GM13977 (cell line): ENCODE measurements around the gene ARHGEF39.
A peak's percentile ranks its signal among the peaks of the same experiment; 100 is the strongest.
"Not testable (repeated sequence)": the region's sequence is repeated elsewhere in the genome, so short reads cannot be mapped to it uniquely, and the experiment has no call there.

ENCODE experiments used
- DNase-seq: peaks from one replicate; pipeline ENCODE4 v3.0.0; 2012; ENCODE audit warnings: low spot score
- CTCF ChIP-seq: IDR thresholded peaks from 2 replicates; pipeline ENCODE4 v1.5.1; 2012; ENCODE audit warnings: mild to moderate bottlenecking, control low read depth; ENCODE audit not compliant: insufficient read depth; ENCODE audit errors: extremely low read depth, missing control alignments
- in situ Hi-C: fragments of 300-500 bp; cut with MboI; formaldehyde crosslinking; loops from one replicate; pipeline ENCODE4 v1.12.0; 2022; ENCODE audit warnings: low sequenced_read_pairs, low pct_unique_long_range_greater_than_20kb, mixed read lengths, inconsistent platforms; ENCODE audit not compliant: unreplicated experiment

The ARHGEF39 gene

DNA sequence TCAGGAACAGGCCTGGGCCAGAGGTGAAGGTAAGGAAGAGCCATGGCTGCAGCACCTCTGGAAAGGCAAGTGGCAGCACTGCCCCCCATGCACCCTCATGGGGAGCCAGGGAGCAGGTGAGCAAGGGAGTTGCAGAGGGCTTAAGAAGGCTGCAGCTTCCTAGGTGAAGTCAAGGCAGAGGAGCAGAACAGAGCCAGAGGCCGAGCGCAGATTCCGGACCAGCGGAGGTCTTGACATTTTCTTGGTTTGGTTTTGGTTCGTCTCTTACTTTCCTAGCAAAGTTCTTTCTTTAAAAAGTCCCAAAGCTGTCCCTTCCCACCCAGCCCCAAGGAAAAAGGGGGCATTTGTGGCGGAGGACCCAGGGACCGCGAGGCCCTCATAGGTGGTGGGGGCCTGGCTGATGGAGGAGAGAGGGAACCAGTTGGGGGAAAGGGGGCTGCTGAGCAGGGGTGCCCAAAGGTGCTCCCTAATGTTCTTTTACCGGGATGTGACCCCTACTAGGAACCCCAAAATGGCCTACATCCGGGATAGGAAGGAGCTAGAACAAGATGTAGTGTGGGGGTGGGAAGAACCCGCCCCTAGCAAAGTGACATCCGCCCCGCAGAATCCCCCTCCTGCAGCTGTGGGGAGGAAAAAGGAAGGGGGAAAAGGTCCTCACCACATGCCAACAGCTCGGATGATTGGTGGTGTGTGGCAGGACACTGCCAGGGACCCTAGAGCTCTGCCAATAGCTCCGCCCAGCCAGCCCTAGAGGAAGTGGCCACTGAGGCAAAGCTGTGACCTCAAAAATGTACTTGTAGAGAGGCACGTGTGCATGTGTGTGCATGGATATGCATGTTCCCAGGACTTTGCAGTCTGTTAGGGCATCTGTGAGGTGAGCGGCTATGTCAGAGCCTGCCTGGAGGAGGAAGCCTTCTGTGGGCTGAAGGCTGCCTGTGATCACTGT lies 45.9 kb downstream of the ARHGEF39 start:
- DNase-seq, result peak; percentile 44
- in situ Hi-C loops, result no loop called here
- no peak for TF ChIP-seq CTCF

GRCh38 chr9:35618325-35618727 lies 46.7 kb downstream of the ARHGEF39 start, which contains the start of gene CD72:
CD72 (minus strand) TSS chr9:35618413; CDS start chr9:35618303, 110 bp downstream.
- in situ Hi-C loops, result no loop called here
- no peak for TF ChIP-seq CTCF
- DNase-seq, result no peak

GRCh38 chr9:35617548-35617947 lies 47.4 kb downstream of the ARHGEF39 start:
- no peak for TF ChIP-seq CTCF
- DNase-seq, result no peak
- in situ Hi-C loops, result no loop called here

GRCh38 chr9:35616681-35617459 lies 48.1 kb downstream of the ARHGEF39 start:
- DNase-seq, result peak; percentile 83
- in situ Hi-C loops, result no loop called here
- TF ChIP-seq CTCF, result peak; percentile 49

GRCh38 chr9:35615981-35616680 lies 48.9 kb downstream of the ARHGEF39 start:
- no peak for DNase-seq
- in situ Hi-C loops, result no loop called here
- TF ChIP-seq CTCF, result no peak

DNA sequence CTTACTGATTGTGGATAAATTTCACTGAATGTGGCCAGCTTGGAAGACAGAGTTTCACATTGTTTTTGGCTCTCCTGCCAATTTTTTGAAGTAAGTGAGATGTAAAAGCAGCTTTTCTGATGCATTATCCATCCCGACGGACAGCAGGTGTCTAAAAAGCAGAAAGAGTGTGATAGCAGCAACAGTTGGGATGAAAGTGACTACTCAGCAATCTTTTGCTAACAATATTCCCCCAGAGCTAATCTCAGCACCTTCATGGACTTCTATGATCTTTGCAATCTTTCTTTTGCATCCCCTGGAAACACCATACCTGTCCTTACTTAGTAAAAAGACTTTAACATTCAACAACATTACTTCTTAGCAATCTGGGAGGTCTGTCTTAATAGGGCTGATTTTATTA lies 52.2 kb downstream of the ARHGEF39 start:
- DNase-seq, result no peak
- in situ Hi-C loops, result no loop called here
- no peak for TF ChIP-seq CTCF

DNA sequence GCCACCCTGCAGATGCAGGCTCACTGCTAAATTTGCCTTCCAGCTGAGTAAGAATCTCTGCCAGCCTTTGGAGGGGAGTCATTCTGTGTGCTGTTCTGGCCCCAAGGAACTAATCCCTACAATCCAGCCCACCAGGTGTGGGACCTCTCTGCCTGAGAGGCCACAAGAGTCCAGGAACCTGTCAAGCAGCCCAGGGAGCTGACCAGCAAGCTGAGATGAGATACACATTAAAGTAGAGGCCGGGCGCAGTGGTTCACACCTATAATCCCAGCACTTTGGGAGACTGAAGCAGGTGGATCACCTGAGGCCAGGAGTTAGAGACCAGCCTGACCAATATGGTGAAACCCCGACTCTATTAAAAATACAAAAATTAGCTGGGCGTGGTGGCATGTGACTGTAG lies 52.9 kb downstream of the ARHGEF39 start:
- DNase-seq, result not testable (repeated sequence)

More for the DNA sequence above, 52.9 kb downstream of the ARHGEF39 start:
- in situ Hi-C loops, result not testable (repeated sequence)
